C4-2B (cell line): ENCODE measurements around the gene TMC5.
A peak's percentile ranks its signal among the peaks of the same experiment; 100 is the strongest.
"Not testable (repeated sequence)": the region's sequence is repeated elsewhere in the genome, so short reads cannot be mapped to it uniquely, and the experiment has no call there.

Source experiments
- H3K27ac ChIP-seq: fragments of 450-650 bp; 2 replicates; pipeline ENCODE4 v1.5.1; 2017
- ZFX ChIP-seq: fragments of 450-650 bp; IDR thresholded peaks from 2 replicates; pipeline ENCODE4 v1.6.1; 2017
- TF ChIP-seq, protein P1 (sequence below): fragments of 450-650 bp; conservative IDR thresholded peaks from 2 replicates; pipeline ENCODE4 v1.5.1; 2017; ENCODE audit warnings: mild to moderate bottlenecking

The TMC5 gene

DNA sequence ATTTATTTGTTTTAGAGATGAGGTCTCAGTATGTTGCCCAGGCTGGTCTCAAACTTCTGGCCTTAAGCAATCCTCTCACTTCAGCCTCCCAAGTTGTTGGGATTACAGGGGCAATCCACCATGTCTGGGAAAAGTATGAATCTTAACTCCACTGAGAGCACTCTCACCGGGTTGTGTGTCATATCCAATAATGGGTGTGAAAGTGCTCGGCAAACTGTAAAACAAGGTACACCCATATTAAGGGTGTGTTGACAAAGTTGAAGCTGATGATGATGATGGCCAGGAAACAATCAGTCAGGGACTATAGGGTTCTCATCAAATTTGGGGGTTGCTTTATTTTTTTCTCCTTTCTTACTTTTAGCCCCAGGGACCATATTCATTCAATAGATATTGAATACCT, 25.3 kb upstream of the TMC5 start:
- no peak overlapping the region for H3K27ac ChIP-seq

DNA sequence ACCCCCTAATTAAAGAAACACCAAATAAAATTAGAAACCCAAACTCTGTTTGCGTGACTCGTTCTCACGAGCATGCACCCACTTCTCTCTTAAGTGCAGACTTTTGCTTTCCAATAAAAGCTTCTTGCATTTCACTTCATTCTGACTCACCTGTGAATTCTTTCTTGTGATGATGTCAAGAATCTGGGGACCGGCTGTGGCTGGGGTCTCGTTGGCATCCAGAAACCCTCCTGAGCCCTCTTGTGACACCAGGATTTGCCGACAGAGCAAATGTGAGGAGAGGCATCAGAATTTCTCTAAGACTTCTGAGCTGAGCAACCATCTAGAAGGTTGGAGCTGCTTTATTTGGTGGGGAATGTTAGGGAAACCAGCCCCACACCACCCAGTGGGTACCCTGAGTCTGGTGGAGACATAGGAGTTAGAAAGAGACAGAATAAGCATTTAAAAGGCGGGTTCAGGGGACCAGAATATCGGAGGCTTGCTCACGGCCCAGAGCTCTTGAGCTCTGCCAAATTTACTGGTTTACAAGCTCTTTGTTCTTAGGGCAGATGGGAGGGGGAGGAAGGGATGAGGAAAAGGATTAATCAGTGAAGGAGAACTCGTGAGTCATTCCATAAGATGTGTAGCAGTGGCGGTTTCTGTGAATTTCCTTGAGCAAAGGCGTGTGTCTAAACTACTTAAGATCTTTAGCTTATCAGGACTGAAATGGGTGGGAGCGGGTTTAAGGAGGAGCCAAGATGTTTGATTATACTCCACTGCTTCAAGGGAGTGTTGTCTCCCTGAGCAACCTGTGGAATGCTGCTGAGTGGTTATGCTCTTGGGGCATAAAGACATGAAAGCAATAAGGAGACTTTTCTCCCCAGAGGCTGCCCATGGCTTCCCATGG, 24.2 kb upstream of the TMC5 start:
- H3K27ac ChIP-seq, result peak overlapping the region; percentile 80
- TF ChIP-seq, protein P1, sequence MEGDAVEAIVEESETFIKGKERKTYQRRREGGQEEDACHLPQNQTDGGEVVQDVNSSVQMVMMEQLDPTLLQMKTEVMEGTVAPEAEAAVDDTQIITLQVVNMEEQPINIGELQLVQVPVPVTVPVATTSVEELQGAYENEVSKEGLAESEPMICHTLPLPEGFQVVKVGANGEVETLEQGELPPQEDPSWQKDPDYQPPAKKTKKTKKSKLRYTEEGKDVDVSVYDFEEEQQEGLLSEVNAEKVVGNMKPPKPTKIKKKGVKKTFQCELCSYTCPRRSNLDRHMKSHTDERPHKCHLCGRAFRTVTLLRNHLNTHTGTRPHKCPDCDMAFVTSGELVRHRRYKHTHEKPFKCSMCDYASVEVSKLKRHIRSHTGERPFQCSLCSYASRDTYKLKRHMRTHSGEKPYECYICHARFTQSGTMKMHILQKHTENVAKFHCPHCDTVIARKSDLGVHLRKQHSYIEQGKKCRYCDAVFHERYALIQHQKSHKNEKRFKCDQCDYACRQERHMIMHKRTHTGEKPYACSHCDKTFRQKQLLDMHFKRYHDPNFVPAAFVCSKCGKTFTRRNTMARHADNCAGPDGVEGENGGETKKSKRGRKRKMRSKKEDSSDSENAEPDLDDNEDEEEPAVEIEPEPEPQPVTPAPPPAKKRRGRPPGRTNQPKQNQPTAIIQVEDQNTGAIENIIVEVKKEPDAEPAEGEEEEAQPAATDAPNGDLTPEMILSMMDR, result no peak
- no peak for TF ChIP-seq ZFX

More for the DNA sequence above, 25.3 kb upstream of the TMC5 start:
- TF ChIP-seq, protein P1, result no peak
- no peak for TF ChIP-seq ZFX

DNA sequence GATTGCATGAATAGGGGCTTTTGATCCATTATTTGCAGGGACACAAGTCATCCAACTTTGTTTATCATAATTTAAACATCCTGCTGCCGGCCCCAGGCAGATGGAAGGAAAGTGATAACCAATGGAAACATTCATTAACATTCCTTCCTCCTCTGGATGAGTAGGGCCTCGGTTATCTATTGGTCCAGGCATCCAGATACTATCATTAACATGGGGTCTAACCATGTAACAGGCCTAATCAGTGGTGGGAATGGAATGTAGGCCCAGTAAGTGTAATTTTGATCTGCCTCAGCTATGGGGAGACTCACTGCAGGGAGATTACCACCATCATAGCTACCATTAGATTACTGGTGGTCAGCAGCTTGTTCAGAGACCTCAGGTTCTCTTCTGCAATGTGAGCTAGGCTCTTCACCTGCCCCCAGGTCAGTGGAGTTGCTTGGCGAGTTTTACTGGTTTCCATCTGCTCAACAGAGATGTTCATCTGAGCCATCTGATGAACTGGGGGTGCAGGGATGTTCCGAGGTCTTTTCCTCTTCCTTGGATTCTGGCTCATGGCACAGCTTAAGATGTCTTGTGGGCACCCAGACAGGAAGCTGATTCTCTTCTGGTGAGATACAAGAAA, 21.9 kb upstream of the TMC5 start:
- H3K27ac ChIP-seq, result peak overlapping the region; percentile 90

DNA sequence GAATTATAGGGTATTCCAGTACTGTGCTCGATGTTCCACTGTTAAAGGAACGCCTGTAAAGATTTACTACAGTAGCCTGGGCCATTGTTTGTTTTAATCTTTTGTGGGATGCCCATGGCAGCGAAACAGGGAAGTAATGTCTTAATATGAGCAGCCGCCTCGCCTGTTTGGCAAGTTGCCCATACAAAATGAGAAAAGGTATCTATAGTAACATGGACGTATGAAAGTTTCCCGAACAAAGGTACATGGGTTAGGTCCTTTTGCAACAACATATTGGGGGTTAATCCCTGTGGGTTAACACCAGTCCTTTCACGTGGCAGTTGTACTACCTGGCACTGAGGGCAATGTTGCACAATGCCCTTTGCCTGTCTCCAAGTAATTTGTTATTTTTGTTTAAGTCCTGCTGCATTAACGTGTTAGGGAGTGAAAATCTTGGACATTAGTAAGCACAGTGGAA, 21.1 kb upstream of the TMC5 start:
- TF ChIP-seq, protein P1, result no peak
- TF ChIP-seq ZFX, result no peak
- peak overlapping the region; percentile 90; the same call in 1 of the 2 replicates for H3K27ac ChIP-seq

DNA sequence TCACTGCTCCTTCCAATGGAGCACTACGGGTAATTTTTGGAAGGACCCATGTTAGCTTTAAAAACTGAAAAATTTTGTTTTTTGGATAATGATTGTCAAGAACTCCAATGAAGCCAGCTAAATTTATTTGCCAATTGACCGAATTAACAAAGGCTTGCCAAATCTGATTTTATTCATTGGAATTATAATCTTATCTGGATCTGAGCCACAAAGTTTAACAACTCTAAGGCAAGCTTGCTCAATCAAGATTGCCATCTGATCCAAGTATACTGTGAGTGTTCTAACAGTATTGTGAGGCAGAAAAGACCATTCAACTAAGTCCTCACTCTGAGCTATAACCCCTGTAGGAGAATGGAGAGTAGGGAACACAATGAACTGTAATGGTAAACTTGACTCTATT, 20.3 kb upstream of the TMC5 start:
- H3K27ac ChIP-seq, result not testable (repeated sequence)

DNA sequence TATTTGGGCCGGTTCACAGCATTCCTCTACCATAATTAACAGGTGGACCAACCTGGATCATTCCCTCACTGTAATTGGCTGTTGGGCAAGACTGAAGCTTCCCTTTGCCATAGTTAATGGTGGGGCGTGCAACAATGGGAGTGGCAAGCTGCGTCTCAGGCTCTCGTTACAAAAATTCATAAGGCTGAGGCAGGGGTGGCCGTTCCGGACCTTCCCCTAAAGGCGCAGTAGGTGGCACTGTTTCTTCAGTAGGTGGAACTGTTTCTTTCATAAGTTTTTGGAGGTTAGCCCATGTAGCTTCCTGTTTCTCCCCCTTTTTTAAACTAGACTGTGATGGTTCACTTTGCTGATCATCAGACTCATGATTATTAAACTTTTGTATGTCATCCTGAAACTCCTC, 17.0 kb upstream of the TMC5 start:
- H3K27ac ChIP-seq, result no peak overlapping the region
- TF ChIP-seq, protein P1, result peak; percentile 53
- no peak for TF ChIP-seq ZFX

DNA sequence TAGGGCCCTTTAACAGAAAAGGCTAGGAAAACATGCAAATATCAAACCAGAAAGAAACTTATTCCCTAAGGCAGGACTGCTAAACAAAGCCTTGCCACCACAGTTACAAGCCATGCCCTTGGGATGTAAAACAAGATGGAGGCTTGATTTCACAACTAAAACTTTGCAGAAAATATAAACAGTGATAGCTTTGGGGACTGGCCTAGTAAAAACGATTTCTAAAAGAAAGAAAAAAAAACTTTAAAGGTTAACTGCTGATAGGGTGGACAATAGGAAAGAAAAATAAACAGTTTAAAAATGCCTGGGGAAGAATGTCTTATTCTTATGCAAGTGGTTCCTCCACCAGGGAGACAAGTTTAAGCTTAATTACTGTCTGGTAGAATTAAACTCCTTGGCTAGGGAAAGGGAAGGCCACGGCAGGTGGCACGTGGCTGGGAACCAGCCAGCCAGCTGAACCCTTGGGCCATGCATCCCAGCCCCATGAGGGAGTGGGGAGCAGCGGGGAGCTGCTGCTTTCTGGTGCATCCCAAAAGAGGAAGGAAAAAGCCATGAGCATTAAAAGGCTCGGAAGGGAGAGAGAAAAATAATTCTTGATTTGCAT, 10.7 kb upstream of the TMC5 start:
- H3K27ac ChIP-seq, result no peak overlapping the region
- TF ChIP-seq, protein P1, result no peak

DNA sequence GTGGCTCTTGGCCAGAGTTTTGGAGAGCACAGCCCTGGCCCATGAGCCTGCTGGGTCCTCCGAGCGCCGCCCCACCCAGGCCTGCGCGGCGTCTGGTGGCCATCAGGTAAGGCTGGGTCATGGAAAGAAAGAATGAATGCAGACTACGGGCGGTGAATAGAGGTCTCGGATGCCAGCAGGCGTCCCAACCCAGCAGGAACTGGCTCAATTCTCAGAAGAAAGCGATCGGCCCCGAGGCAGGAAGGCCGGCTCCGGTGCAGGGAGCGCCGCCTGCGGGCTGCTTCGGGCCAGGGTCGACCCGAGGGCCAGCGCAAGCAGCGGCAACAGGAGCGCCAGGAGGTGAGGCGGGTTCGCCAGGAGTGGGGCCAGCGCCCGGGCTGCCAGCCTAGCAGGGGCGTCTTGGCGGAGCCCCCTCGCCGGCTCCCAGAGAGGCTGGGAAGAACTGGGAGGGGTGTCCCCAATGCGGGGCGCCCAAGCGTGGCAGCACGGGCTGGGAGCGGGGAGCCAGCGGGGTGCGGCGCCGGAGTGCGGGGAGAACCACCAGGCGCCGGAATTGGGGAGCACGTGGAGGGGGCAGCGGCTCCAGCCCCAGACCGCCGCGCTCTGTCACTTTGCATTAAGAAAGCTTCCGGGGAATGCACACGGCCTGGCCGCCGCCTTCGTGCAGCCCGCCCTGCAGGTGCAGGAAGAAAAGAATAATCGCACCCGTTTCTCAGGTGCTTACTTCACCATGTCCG, 7.1 kb upstream of the TMC5 start:
- H3K27ac ChIP-seq, result no peak overlapping the region
- TF ChIP-seq, protein P1, result no peak
- no peak for TF ChIP-seq ZFX
